CD8-positive, alpha-beta memory T cell (primary cell): ENCODE data around the gene ONECUT3. TPM values are rescaled to one million over a fixed set of nuclear protein-coding genes. Genes with fewer than 3 reads are reported as not detected.

Experiments used
- CTCF ChIA-PET: fragments of 350-600 bp; sonication (Branson Sonifier 250); formaldehyde crosslinking; loops from one replicate; lab custom pipeline; 2021; ENCODE audit warnings: antibody characterized with exemption; lab: Charles Lee
- POLR2A ChIA-PET: fragments of 350-600 bp; sonication (Branson Sonifier 250); formaldehyde crosslinking; loops from one replicate; lab custom pipeline; 2021; ENCODE audit warnings: antibody characterized with exemption; lab: Charles Lee
- DNase-seq, 5 donors: peaks; one replicate each; pipeline versions ENCODE4 v3.0.0 to v3.0.0-alpha.2; 2020 to 2022; ENCODE audit warnings: mixed read lengths in 1 of 5
- H3K27ac ChIP-seq: one replicate; pipeline ENCODE4 v1.7.0; 2013; ENCODE audit warnings: low read depth, mild to moderate bottlenecking, low read length, moderate library complexity
- H3K27me3 ChIP-seq: 2 replicates; pipeline ENCODE4 v1.7.0; 2013; ENCODE audit warnings: low read length, mild to moderate bottlenecking; ENCODE audit not compliant: insufficient read depth, poor library complexity, severe bottlenecking
- H3K36me3 ChIP-seq: 2 replicates; pipeline ENCODE4 v1.7.0; 2013; ENCODE audit warnings: mild to moderate bottlenecking, low read length, moderate library complexity; ENCODE audit not compliant: insufficient read depth
- H3K4me1 ChIP-seq: 2 replicates; pipeline ENCODE4 v1.7.0; 2013; ENCODE audit warnings: mild to moderate bottlenecking, low read length, moderate library complexity; ENCODE audit not compliant: insufficient read depth
- H3K4me3 ChIP-seq: 2 replicates; pipeline ENCODE4 v1.7.0; 2013; ENCODE audit warnings: mild to moderate bottlenecking, low read length
- H3K9me3 ChIP-seq: 2 replicates; pipeline ENCODE4 v1.7.0; 2013; ENCODE audit warnings: mild to moderate bottlenecking, low read length
- H3K27ac Mint-ChIP-seq, 8 donors: one replicate each; pipeline ENCODE4 v1.8.0; 2020 to 2021; ENCODE audit warnings: mixed read lengths in 8 of 8, mild to moderate bottlenecking in 6 of 8, inconsistent platforms in 3 of 8, moderate library complexity in 3 of 8
- H3K27me3 Mint-ChIP-seq, 2 donors: one replicate each; pipeline ENCODE4 v1.8.0; 2020 to 2021; ENCODE audit warnings: mixed read lengths in 2 of 2, mild to moderate bottlenecking in 1 of 2, moderate library complexity in 1 of 2
- H3K36me3 Mint-ChIP-seq, 3 donors: one replicate each; pipeline ENCODE4 v1.8.0; 2020 to 2021; ENCODE audit warnings: mixed read lengths in 3 of 3, inconsistent platforms in 1 of 3, mild to moderate bottlenecking in 1 of 3
- H3K4me1 Mint-ChIP-seq, 3 donors: one replicate each; pipeline ENCODE4 v1.8.0; 2020 to 2021; ENCODE audit warnings: mixed read lengths in 3 of 3, inconsistent platforms in 1 of 3, mild to moderate bottlenecking in 1 of 3
- H3K4me3 Mint-ChIP-seq, 7 donors: one replicate each; pipeline ENCODE4 v1.8.0; 2020 to 2021; ENCODE audit warnings: mixed read lengths in 7 of 7, mild to moderate bottlenecking in 6 of 7, moderate library complexity in 4 of 7, inconsistent platforms in 2 of 7
- H3K9me3 Mint-ChIP-seq, 5 donors: one replicate each; pipeline ENCODE4 v1.8.0; 2020 to 2022; ENCODE audit warnings: mixed read lengths in 5 of 5, mild to moderate bottlenecking in 3 of 5, moderate library complexity in 2 of 5, inconsistent platforms in 1 of 5
- polyA plus RNA-seq: library from polyadenylated mRNA; unstranded; fragments of 300-500 nt; fragmentation: Illumina TruSeq; gene quantifications from one replicate; pipeline ENCODE4 v1.2.3, GENCODE V29; 2021
- total RNA-seq, 2 experiments: library from RNA; stranded (reverse); gene quantifications; one replicate each; pipeline ENCODE4 v1.2.3, GENCODE V29; 2021

ONECUT3 gene
- total and polyA plus RNA-seq, 3 experiments from 2014 or later, result not detected

- Histone ChIP-seq H3K4me1 (peaks cover 7% of the 10 kb centered on the region), H3K27ac (no peak overlapping the region), H3K36me3 (no peaks in the 10 kb centered on the region), H3K9me3 (no peaks in the 10 kb centered on the region), H3K27me3 (peaks cover 20% of the 10 kb centered on the region), H3K4me3 (no peak overlapping the region)
- H3K4me1 Mint-ChIP-seq, result peaks cover 3 to 5% (median 4%) of the 10 kb centered on the region in 3 donors
- H3K27me3 Mint-ChIP-seq, result peaks cover 41 to 49% of the 10 kb centered on the region in 2 donors
- H3K27ac Mint-ChIP-seq, result no peak overlapping the region
- H3K4me3 Mint-ChIP-seq, result peak overlapping the region in 1 of 7 donors; percentile 47
- CTCF ChIA-PET, result no interaction called here
- H3K9me3 Mint-ChIP-seq, result no peaks in the 10 kb centered on the region
- no peak for DNase-seq
- POLR2A ChIA-PET, result no interaction called here
- H3K36me3 Mint-ChIP-seq, result no peaks in the 10 kb centered on the region
Observed at GRCh38 chr19:1729568-1729925, 23.8 kb upstream of the ONECUT3 start.

GRCh38 chr19:1730157-1730556, 23.1 kb upstream of the ONECUT3 start:
- Histone ChIP-seq H3K36me3 (no peaks in the 10 kb centered on the region), H3K4me1 (peaks cover 7% of the 10 kb centered on the region), H3K27me3 (peaks cover 20% of the 10 kb centered on the region), H3K27ac (no peak overlapping the region), H3K9me3 (no peaks in the 10 kb centered on the region), H3K4me3 (no peak overlapping the region)
- ChIA-PET CTCF (no interaction called here), POLR2A (no interaction called here)
- H3K36me3 Mint-ChIP-seq, result no peaks in the 10 kb centered on the region
- peaks cover 39 to 48% of the 10 kb centered on the region in 2 donors for H3K27me3 Mint-ChIP-seq
- H3K4me3 Mint-ChIP-seq, result no peak overlapping the region
- no peak overlapping the region for H3K27ac Mint-ChIP-seq
- no peaks in the 10 kb centered on the region for H3K9me3 Mint-ChIP-seq
- peaks cover 3 to 5% (median 4%) of the 10 kb centered on the region in 3 donors for H3K4me1 Mint-ChIP-seq
- DNase-seq, result no peak

- CTCF ChIA-PET, result no interaction called here
- no peak for DNase-seq
- no peak overlapping the region for H3K27ac Mint-ChIP-seq
- H3K36me3 Mint-ChIP-seq, result no peaks in the 10 kb centered on the region
- Histone ChIP-seq H3K4me3 (no peak overlapping the region), H3K27me3 (peaks cover 3% of the 10 kb centered on the region), H3K36me3 (no peaks in the 10 kb centered on the region), H3K9me3 (no peaks in the 10 kb centered on the region), H3K4me1 (no peaks in the 10 kb centered on the region), H3K27ac (no peak overlapping the region)
- no peaks in the 10 kb centered on the region for H3K4me1 Mint-ChIP-seq
- no peaks in the 10 kb centered on the region for H3K9me3 Mint-ChIP-seq
- POLR2A ChIA-PET, result interaction anchor here (0.5 kb wide), 1 partner anchor 202 kb away, joined by 3 read pairs; no protein-coding TSS in a partner anchor
- H3K27me3 Mint-ChIP-seq, result peaks cover 33 to 47% of the 10 kb centered on the region in 2 donors
- no peak overlapping the region for H3K4me3 Mint-ChIP-seq
Observed at GRCh38 chr19:1734321-1734966, 18.9 kb upstream of the ONECUT3 start.

GRCh38 chr19:1736280-1736679, 17.0 kb upstream of the ONECUT3 start:
- Mint-ChIP-seq H3K4me1 (no peaks in the 10 kb centered on the region), H3K27ac (no peak overlapping the region), H3K27me3 (peaks cover 37 to 51% of the 10 kb centered on the region in 2 donors), H3K36me3 (no peaks in the 10 kb centered on the region), H3K9me3 (peaks cover 0 to 4% (median 3%) of the 10 kb centered on the region in 5 donors), H3K4me3 (no peak overlapping the region)
- no peak overlapping the region for H3K27ac ChIP-seq
- no peak for DNase-seq
- ChIA-PET POLR2A (no interaction called here), CTCF (no interaction called here)
- no peaks in the 10 kb centered on the region for H3K4me1 ChIP-seq
- no peak overlapping the region for H3K4me3 ChIP-seq
- H3K27me3 ChIP-seq, result peaks cover 3% of the 10 kb centered on the region
- H3K36me3 ChIP-seq, result no peaks in the 10 kb centered on the region
- no peaks in the 10 kb centered on the region for H3K9me3 ChIP-seq

GRCh38 chr19:1736927-1737326, 16.4 kb upstream of the ONECUT3 start:
- Mint-ChIP-seq H3K9me3 (peaks cover 0 to 4% (median 3%) of the 10 kb centered on the region in 5 donors), H3K4me1 (no peaks in the 10 kb centered on the region), H3K4me3 (no peak overlapping the region), H3K36me3 (no peaks in the 10 kb centered on the region), H3K27me3 (peaks cover 37 to 51% of the 10 kb centered on the region in 2 donors), H3K27ac (peak overlapping the region in 1 of 8 donors; percentile 58)
- ChIA-PET POLR2A (no interaction called here), CTCF (no interaction called here)
- no peak overlapping the region for H3K4me3 ChIP-seq
- no peaks in the 10 kb centered on the region for H3K9me3 ChIP-seq
- no peaks in the 10 kb centered on the region for H3K4me1 ChIP-seq
- H3K27me3 ChIP-seq, result peaks cover 3% of the 10 kb centered on the region
- H3K27ac ChIP-seq, result no peak overlapping the region
- H3K36me3 ChIP-seq, result no peaks in the 10 kb centered on the region
- DNase-seq, result no peak

GRCh38 chr19:1739960-1740629, 13.2 kb upstream of the ONECUT3 start:
- no peak overlapping the region for H3K27ac Mint-ChIP-seq
- Histone ChIP-seq H3K36me3 (no peaks in the 10 kb centered on the region), H3K27me3 (peaks cover 5% of the 10 kb centered on the region), H3K4me3 (no peak overlapping the region), H3K9me3 (no peaks in the 10 kb centered on the region), H3K4me1 (no peaks in the 10 kb centered on the region), H3K27ac (no peak overlapping the region)
- no peak for DNase-seq
- no peaks in the 10 kb centered on the region for H3K4me1 Mint-ChIP-seq
- H3K36me3 Mint-ChIP-seq, result no peaks in the 10 kb centered on the region
- H3K4me3 Mint-ChIP-seq, result peak overlapping the region in 1 of 7 donors; percentile 30
- H3K27me3 Mint-ChIP-seq, result peaks cover 35 to 36% of the 10 kb centered on the region in 2 donors
- H3K9me3 Mint-ChIP-seq, result peaks cover 0 to 4% (median 3%) of the 10 kb centered on the region in 5 donors
- ChIA-PET POLR2A (no interaction called here), CTCF (no interaction called here)

GRCh38 chr19:1742989-1743696, 10.2 kb upstream of the ONECUT3 start:
- peaks cover 0 to 4% (median 3%) of the 10 kb centered on the region in 5 donors for H3K9me3 Mint-ChIP-seq
- Histone ChIP-seq H3K36me3 (no peaks in the 10 kb centered on the region), H3K9me3 (no peaks in the 10 kb centered on the region), H3K4me1 (peaks cover 7% of the 10 kb centered on the region), H3K27me3 (peaks cover 28% of the 10 kb centered on the region), H3K4me3 (no peak overlapping the region), H3K27ac (no peak overlapping the region)
- H3K36me3 Mint-ChIP-seq, result no peaks in the 10 kb centered on the region
- no peak for DNase-seq
- ChIA-PET POLR2A (no interaction called here), CTCF (no interaction called here)
- no peak overlapping the region for H3K27ac Mint-ChIP-seq
- H3K27me3 Mint-ChIP-seq, result peaks cover 22 to 33% of the 10 kb centered on the region in 2 donors
- no peak overlapping the region for H3K4me3 Mint-ChIP-seq
- peaks cover 4 to 8% (median 7%) of the 10 kb centered on the region in 3 donors for H3K4me1 Mint-ChIP-seq

GRCh38 chr19:1744133-1744665, 9.1 kb upstream of the ONECUT3 start:
- Histone ChIP-seq H3K27me3 (peaks cover 36% of the 10 kb centered on the region), H3K36me3 (no peaks in the 10 kb centered on the region), H3K9me3 (no peaks in the 10 kb centered on the region), H3K27ac (no peak overlapping the region), H3K4me1 (peaks cover 18% of the 10 kb centered on the region), H3K4me3 (no peak overlapping the region)
- DNase-seq, result no peak
- H3K27ac Mint-ChIP-seq, result no peak overlapping the region
- H3K4me1 Mint-ChIP-seq, result peaks cover 4 to 9% (median 7%) of the 10 kb centered on the region in 3 donors
- no peaks in the 10 kb centered on the region for H3K36me3 Mint-ChIP-seq
- no peak overlapping the region for H3K4me3 Mint-ChIP-seq
- ChIA-PET CTCF (no interaction called here), POLR2A (no interaction called here)
- peaks cover 18 to 33% of the 10 kb centered on the region in 2 donors for H3K27me3 Mint-ChIP-seq
- H3K9me3 Mint-ChIP-seq, result peaks cover 0 to 4% (median 3%) of the 10 kb centered on the region in 5 donors
